ENCODE measurements around the gene SLC5A12. TPM values are rescaled to one million over a fixed set of nuclear protein-coding genes. Genes with fewer than 3 reads are reported as not detected.

The SLC5A12 gene, protein sequence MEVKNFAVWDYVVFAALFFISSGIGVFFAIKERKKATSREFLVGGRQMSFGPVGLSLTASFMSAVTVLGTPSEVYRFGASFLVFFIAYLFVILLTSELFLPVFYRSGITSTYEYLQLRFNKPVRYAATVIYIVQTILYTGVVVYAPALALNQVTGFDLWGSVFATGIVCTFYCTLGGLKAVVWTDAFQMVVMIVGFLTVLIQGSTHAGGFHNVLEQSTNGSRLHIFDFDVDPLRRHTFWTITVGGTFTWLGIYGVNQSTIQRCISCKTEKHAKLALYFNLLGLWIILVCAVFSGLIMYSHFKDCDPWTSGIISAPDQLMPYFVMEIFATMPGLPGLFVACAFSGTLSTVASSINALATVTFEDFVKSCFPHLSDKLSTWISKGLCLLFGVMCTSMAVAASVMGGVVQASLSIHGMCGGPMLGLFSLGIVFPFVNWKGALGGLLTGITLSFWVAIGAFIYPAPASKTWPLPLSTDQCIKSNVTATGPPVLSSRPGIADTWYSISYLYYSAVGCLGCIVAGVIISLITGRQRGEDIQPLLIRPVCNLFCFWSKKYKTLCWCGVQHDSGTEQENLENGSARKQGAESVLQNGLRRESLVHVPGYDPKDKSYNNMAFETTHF
- total RNA-seq: under 0.01 TPM in 1 of 2 replicates, not detected in the other

DNA sequence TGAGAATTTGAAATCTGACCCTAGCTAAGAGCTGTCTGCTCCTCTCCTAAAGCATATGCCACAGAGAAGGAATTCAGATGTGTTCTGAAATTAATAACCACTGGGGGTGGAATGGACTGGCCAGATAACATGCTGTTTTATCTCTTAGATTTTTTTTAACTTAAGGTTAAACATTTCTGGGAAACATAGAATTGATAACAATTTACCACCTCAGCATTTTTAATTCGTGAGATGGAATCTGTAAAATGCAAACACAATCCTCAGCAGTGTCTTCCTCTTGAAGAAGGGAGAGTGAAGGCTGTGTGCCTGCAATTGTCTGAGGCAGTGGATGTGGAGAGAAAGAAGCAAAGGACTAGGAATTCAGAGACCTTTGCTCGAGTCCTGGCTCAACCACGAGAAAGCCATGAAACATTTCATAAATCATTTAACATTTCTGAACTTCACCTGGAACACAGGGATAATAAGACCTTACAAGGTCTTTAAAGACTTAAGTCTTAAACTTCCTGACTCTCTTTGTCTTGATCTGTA lies at the start of gene SLC5A12:
SLC5A12 (minus strand) TSS at position 113 of the 528 bp plus-strand sequence. CDS start 346 bp downstream, outside the sequence.

Other genes starting within 250 kb of the SLC5A12 start
- not detected in 2 replicates for gene MUC15, start 149.8 kb downstream of the SLC5A12 start, total RNA-seq

Data from subcutaneous preadipocyte (primary cell).